HG03354 (cell line): ENCODE measurements around the gene PITPNM3.

Experiments
- ATAC-seq: cut with Tn5 transposase; IDR thresholded peaks from one replicate; pipeline ENCODE4 v1.9.1; 2021; ENCODE audit warnings: mild to moderate bottlenecking; ENCODE audit not compliant: unreplicated experiment, poor library complexity, severe bottlenecking

The PITPNM3 gene

GRCh38 chr17:6534846-6535514 is 21.4 kb downstream of the PITPNM3 start:
- ATAC-seq: no peak

GRCh38 chr17:6532441-6532885 is 23.9 kb downstream of the PITPNM3 start:
- no peak for ATAC-seq

DNA sequence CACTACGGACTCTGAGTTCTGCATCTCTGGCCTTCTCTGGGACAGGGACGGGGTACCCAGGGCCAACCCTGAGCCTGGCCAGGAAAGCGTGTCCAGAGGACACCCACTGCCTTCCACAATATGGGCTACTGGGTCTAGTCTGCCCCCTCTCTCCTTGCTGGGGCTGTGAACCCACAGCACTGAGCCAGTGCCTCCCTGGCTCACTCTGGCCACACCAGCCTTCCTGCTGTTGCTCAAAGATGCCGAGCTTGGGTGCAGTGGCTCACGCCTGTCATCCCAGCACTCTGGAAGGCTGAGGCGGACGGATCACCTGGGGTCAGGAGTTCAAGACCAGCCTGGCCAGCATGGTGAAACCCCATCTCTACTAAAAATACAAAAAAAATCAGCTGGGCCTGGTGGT is 24.8 kb downstream of the PITPNM3 start:
- no peak for ATAC-seq

- ATAC-seq: no peak
Observed at GRCh38 chr17:6530324-6530920, 25.9 kb downstream of the PITPNM3 start.

DNA sequence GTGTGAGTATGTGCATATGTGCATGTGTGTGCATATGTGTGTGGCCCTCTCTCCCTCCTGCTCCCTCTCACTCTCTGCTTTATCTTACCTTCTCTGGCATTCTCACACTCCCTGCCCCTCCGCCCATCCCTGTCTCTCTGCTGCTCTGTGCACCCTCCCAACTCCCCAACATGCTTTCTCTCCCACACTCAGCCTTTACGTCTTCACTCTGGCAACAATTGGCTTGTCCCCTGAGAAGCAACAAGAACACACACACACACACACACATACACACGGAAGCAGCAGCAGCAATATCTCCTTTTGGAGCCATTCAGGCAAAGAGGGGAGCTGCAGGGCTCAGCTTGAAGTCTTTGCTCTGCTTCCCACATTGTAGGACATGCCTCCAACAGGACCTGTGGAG is 27.8 kb downstream of the PITPNM3 start:
- ATAC-seq: no peak

- ATAC-seq: no peak
Observed at GRCh38 chr17:6526362-6527152, 29.8 kb downstream of the PITPNM3 start.

- no peak for ATAC-seq
Observed at GRCh38 chr17:6525731-6526130, 30.6 kb downstream of the PITPNM3 start.

DNA sequence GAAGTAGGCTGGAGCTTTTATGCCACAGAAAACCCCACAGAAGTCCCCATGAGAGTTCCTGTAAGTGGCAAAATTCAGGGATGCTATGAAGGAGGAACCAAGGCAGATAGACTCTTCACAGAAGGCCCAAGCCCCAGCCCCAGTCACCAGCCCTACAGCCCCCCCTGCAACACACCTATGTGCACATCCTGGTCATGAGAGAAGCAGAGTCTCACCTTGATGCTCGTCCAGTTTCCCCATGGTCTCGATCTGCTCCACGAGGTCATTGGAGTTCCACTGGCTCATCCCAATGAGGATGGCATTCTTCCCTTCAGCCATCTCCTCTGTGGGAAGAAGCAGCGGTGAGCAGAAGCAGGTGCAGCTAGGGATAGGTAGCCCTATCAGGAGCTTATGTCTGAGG is 31.2 kb downstream of the PITPNM3 start:
- ATAC-seq: no peak

DNA sequence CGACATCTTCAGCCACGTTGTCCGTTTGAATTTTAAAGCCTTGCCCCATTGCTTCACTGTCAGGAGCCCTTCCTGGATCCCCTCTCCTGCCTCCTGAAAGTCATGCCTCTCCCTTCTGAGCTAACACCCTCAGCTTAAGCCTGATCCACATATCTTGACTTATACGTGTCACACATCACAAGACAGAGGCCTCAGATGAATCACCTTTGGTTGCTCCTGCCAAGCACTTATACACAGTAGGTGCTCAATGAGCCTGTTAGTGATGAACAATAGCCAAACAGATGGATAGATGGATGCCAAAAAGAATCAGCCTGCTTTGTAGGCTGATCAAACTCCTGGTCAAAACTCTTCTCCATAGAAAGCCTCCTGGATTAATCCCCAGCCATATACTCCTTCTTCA is 31.8 kb downstream of the PITPNM3 start:
- no peak for ATAC-seq

DNA sequence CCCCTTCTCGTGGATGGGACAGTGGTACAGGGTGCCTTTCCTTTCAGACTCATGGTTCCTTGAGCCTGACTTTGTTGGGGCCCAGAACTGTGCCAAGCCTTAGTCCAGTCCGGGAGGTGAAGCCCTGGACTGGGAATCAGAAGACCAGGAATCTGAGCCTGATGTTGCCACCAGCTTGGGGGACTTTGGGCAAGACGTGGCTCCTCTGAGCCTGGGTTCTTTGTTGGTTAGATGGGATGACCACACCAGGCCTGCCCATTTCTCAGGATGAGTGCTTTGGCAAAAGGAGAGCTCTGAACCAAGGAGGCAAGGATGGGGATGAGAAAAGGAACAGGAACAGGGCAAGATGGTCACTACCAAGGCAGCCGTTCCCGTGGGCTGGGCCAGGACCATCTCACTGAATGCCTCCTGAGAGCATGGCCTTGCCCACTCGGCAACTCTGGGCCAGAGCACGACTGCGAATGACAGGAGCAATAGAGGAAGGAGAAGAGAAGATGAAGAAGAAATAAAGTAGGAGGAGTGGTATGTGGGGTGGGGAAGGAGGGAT is 32.5 kb downstream of the PITPNM3 start:
- ATAC-seq: no peak

DNA sequence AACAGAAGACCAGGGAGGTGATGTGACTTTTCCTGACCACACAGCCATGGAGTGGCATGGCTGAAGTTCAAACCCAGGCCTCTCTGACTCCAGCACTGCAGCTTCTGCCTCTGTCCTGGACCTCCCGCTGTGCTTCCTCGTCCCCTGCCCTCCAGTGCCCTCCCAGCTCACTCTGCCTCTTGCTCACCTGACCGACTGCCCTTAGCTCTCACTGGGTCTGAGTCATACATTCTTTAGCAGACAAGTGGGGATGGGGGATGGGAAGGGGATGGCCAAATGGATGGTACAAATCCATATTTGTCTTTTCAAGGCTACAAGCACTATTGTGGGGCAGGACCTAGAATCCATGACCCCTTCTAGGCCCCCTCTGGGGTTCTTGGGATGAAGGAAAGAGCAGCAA is 33.0 kb downstream of the PITPNM3 start:
- ATAC-seq: no peak

DNA sequence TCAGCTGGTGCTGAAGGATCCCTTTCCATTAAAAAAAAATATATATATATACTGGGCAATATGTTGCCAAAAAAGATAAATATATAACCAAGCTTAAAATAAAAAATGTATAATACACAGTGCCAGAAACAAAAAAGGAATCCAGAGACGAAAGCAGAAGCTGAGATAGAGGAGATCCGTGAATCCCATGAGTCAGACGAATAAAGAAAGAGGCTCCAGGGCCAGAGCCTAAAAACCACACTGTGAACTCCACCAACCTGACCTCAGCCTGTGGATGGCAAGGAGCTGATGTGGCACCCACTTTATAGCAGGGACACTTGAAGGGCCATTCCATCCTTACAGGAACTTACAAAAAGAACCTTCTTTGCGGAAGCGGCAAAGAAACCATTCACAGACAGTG is 34.8 kb downstream of the PITPNM3 start:
- ATAC-seq: no peak

DNA sequence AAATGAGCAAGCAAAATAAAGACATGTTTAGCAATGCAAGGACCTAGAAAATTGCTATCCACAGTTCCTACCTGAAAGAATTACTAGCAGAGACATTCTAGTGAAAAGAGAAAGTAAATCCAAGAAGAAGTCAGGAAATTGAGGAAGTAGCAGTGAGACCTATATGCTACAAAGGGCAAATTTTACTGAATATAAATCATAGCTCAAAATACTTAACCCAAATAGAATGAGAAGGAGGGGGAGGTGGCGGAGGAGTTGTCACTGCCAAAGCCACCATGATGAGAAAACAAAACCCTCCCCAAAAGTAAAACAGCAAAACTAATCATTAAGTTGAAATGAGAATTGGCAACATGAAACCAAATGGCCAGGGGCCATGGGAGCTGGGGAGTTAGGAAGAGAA is 39.3 kb downstream of the PITPNM3 start:
- ATAC-seq: no peak

DNA sequence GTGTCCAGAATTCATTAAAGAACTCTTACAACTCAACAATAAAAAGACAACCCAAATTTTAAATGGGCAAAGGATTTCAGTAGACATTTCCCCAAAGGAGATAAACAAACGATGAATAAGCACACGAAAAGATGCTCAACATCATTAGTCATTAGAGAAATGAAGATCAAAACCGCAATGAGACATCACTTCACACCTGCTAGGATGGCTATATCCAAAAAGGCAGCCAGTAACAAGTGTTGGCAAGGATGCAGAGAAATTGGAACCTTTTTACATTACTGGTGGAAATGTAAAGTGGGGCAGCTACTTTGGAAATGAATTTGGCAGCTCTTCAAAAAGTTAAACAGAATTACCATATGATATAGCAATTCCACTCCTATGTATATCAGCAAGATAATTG is 42.0 kb downstream of the PITPNM3 start:
- no peak for ATAC-seq

GRCh38 chr17:6512552-6512951 is 43.8 kb downstream of the PITPNM3 start:
- ATAC-seq: no peak

- ATAC-seq: no peak
Observed at GRCh38 chr17:6510321-6510977, 45.9 kb downstream of the PITPNM3 start.

DNA sequence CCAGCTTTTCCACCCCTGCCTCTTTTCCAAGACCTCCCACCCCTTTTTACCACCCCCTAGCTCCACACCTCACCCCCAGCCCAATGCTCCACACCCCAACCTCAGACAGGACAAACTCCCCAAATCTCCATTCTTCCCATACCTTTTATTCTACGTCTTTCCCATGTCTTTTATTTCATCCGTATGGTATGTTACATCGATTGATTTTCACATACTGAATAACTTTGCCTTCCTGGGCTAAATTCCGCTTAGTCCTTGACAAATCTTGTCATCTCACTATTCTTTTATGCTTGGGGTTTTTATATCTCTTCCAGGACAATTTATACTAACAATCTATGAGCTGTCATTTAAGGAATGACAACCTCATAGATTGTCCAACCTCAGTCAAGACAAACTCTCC is 46.4 kb downstream of the PITPNM3 start:
- no peak for ATAC-seq

GRCh38 chr17:6509031-6509771 is 47.2 kb downstream of the PITPNM3 start:
- ATAC-seq: no peak

GRCh38 chr17:6508519-6509030 is 47.8 kb downstream of the PITPNM3 start:
- no peak for ATAC-seq
